Neural cell (in vitro differentiated cells): ENCODE measurements around the gene ITLN2. TPM values are rescaled to one million over a fixed set of nuclear protein-coding genes. Genes with fewer than 3 reads are reported as not detected.
"Not testable (repeated sequence)": the region's sequence is repeated elsewhere in the genome, so short reads cannot be mapped to it uniquely, and the experiment has no call there.

Experiments used
- H2AFZ ChIP-seq: fragments of 200-600, 300-800 bp; sonication (generic), shearing (Covaris generic); 2 replicates; pipeline ENCODE4 v1.6.0; 2014; ENCODE audit warnings: low read depth, mild to moderate bottlenecking, antibody characterized with exemption, low read length, moderate library complexity
- H3F3A ChIP-seq: fragments of 200-600 bp; shearing (Covaris generic); 2 replicates; pipeline ENCODE4 v1.6.1; 2016; ENCODE audit warnings: mild to moderate bottlenecking, moderate library complexity, mixed read lengths, antibody characterized with exemption, low read length; ENCODE audit not compliant: insufficient read depth, poor library complexity, severe bottlenecking
- H3K27ac ChIP-seq: fragments of 200-600, 300-800 bp; sonication (generic), shearing (Covaris generic); 2 replicates; pipeline ENCODE4 v1.5.1; 2014; ENCODE audit warnings: mild to moderate bottlenecking, low read length, moderate library complexity
- H3K27me3 ChIP-seq: fragments of 300-800, 200-600 bp; sonication (generic), shearing (Covaris generic); 2 replicates; pipeline ENCODE4 v1.6.0; 2014; ENCODE audit warnings: mild to moderate bottlenecking, low read depth, low read length, moderate library complexity; ENCODE audit not compliant: insufficient read depth
- H3K36me3 ChIP-seq: fragments of 300-800, 200-600 bp; sonication (generic), shearing (Covaris generic); 2 replicates; pipeline ENCODE4 v1.5.1; 2014; ENCODE audit warnings: mild to moderate bottlenecking, antibody characterized with exemption, low read length, moderate library complexity; ENCODE audit not compliant: insufficient read depth
- H3K4me2 ChIP-seq: fragments of 300-800, 200-600 bp; sonication (generic), shearing (Covaris generic); 2 replicates; pipeline ENCODE4 v1.6.0; 2014; ENCODE audit warnings: mild to moderate bottlenecking, low read length
- H3K4me3 ChIP-seq: fragments of 300-800, 200-600 bp; sonication (generic), shearing (Covaris generic); 2 replicates; pipeline ENCODE4 v1.5.1; 2014; ENCODE audit warnings: mild to moderate bottlenecking, low read length, moderate library complexity
- H3K79me2 ChIP-seq: fragments of 200-600 bp; shearing (Covaris generic); replicated peaks from 2 replicates; pipeline ENCODE4 v1.6.0; 2014; ENCODE audit warnings: mild to moderate bottlenecking, low read length, moderate library complexity; ENCODE audit not compliant: insufficient read depth
- H3K9ac ChIP-seq: fragments of 300-800, 200-600 bp; sonication (generic), shearing (Covaris generic); 2 replicates; pipeline ENCODE4 v1.6.1; 2016; ENCODE audit warnings: mild to moderate bottlenecking, low read length, mixed read lengths
- H3K9me2 ChIP-seq: fragments of 200-600 bp; shearing (Covaris generic); 2 replicates; pipeline ENCODE4 v1.6.1; 2016; ENCODE audit warnings: mild to moderate bottlenecking, low read length, mixed read lengths; ENCODE audit not compliant: insufficient read depth
- H3K9me3 ChIP-seq: fragments of 200-600, 300-800 bp; sonication (generic), shearing (Covaris generic); 2 replicates; pipeline ENCODE4 v1.6.1; 2016; ENCODE audit warnings: mild to moderate bottlenecking, mixed run types, low read length, moderate library complexity, mixed read lengths
- H4K20me1 ChIP-seq: fragments of 200-600 bp; shearing (Covaris generic); 2 replicates; pipeline ENCODE4 v1.6.1; 2016; ENCODE audit warnings: mild to moderate bottlenecking, mixed run types; ENCODE audit not compliant: insufficient read depth
- EP300 ChIP-seq: fragments of 450-650 bp; conservative IDR thresholded peaks from 2 replicates; pipeline ENCODE4 v1.6.1; 2014; ENCODE audit warnings: antibody characterized with exemption, mild to moderate bottlenecking, moderate library complexity; ENCODE audit not compliant: poor library complexity, severe bottlenecking
- EZH2 ChIP-seq: fragments of 200-600, 300-800 bp; shearing (Covaris generic), sonication (generic); IDR thresholded peaks from 2 replicates; pipeline ENCODE4 v1.6.1; 2014; ENCODE audit warnings: antibody characterized with exemption, low read length, borderline replicate concordance, mild to moderate bottlenecking; ENCODE audit not compliant: insufficient read depth, poor library complexity, severe bottlenecking
- MXI1 ChIP-seq: fragments of 450-650 bp; conservative IDR thresholded peaks from 2 replicates; pipeline ENCODE4 v1.6.1; 2014; ENCODE audit warnings: antibody characterized with exemption, mild to moderate bottlenecking; ENCODE audit not compliant: poor library complexity, severe bottlenecking
- POLR2AphosphoS5 ChIP-seq: IDR thresholded peaks from 2 replicates; pipeline ENCODE4 v1.6.1; 2012
- RAD21 ChIP-seq: fragments of 450-650 bp; conservative IDR thresholded peaks from 2 replicates; pipeline ENCODE4 v1.6.1; 2014; ENCODE audit warnings: antibody characterized with exemption, mild to moderate bottlenecking, moderate library complexity
- SMC3 ChIP-seq: fragments of 450-650 bp; conservative IDR thresholded peaks from 2 replicates; pipeline ENCODE4 v1.6.1; 2014; ENCODE audit warnings: antibody characterized with exemption, mild to moderate bottlenecking, moderate library complexity; ENCODE audit not compliant: poor library complexity
- TAF1 ChIP-seq: IDR thresholded peaks from 2 replicates; pipeline ENCODE4 v1.6.1; 2012; ENCODE audit warnings: low read depth
- polyA plus RNA-seq: library from polyadenylated mRNA; depleted of rRNA; stranded (reverse); fragments of >200 nt; gene quantifications from 2 replicates; pipeline ENCODE4 v1.2.3, GENCODE V29; 2014
- TF ChIP-seq, protein P1 (sequence below): IDR thresholded peaks from 2 replicates; pipeline ENCODE4 v1.6.1; 2012; ENCODE audit warnings: borderline replicate concordance
- TF ChIP-seq, protein P2 (sequence below): fragments of 450-650 bp; IDR thresholded peaks from 2 replicates; pipeline ENCODE4 v1.5.1; 2014; ENCODE audit warnings: antibody characterized with exemption, mild to moderate bottlenecking, moderate library complexity; ENCODE audit not compliant: poor library complexity, severe bottlenecking

ITLN2 gene
- polyA plus RNA-seq, 1 donor from 2014 or later = not detected

DNA sequence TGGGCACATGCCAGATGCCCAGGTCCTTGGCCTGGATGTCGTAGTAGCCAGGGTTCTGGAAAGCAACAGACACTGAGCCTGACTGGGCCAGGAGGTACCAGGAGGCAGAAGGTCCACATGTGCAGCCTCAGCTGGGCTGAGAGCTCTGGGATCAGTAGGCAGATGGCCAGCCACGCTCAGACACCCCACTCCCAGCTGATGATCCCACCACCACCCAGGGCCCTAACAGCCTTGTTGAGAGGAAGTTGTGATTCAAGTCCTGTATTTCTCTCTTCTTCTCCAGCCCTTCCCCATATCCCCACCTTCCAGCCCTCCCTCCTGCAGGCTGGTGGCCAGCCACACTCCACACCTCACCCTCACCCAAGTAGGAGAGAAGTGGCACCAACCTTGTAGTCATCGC lies 4.0 kb downstream of the ITLN2 start:
- Histone ChIP-seq H2AFZ (no peak overlapping the region), H3K79me2 (no peaks in the 10 kb centered on the region), H3K9ac (no peak overlapping the region), H3K4me3 (no peak overlapping the region), H3K27ac (no peak overlapping the region), H4K20me1 (no peaks in the 10 kb centered on the region), H3K36me3 (no peaks in the 10 kb centered on the region), H3K27me3 (no peaks in the 10 kb centered on the region), H3F3A (no peaks in the 10 kb centered on the region), H3K9me3 (no peaks in the 10 kb centered on the region), H3K4me2 (no peak overlapping the region), H3K9me2 (no peaks in the 10 kb centered on the region)
- TF ChIP-seq, protein P1, sequence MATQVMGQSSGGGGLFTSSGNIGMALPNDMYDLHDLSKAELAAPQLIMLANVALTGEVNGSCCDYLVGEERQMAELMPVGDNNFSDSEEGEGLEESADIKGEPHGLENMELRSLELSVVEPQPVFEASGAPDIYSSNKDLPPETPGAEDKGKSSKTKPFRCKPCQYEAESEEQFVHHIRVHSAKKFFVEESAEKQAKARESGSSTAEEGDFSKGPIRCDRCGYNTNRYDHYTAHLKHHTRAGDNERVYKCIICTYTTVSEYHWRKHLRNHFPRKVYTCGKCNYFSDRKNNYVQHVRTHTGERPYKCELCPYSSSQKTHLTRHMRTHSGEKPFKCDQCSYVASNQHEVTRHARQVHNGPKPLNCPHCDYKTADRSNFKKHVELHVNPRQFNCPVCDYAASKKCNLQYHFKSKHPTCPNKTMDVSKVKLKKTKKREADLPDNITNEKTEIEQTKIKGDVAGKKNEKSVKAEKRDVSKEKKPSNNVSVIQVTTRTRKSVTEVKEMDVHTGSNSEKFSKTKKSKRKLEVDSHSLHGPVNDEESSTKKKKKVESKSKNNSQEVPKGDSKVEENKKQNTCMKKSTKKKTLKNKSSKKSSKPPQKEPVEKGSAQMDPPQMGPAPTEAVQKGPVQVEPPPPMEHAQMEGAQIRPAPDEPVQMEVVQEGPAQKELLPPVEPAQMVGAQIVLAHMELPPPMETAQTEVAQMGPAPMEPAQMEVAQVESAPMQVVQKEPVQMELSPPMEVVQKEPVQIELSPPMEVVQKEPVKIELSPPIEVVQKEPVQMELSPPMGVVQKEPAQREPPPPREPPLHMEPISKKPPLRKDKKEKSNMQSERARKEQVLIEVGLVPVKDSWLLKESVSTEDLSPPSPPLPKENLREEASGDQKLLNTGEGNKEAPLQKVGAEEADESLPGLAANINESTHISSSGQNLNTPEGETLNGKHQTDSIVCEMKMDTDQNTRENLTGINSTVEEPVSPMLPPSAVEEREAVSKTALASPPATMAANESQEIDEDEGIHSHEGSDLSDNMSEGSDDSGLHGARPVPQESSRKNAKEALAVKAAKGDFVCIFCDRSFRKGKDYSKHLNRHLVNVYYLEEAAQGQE = no peak
- no peak for TF ChIP-seq MXI1
- TF ChIP-seq EZH2 = no peak
- TF ChIP-seq SMC3 = no peak
- TF ChIP-seq EP300 = no peak
- TF ChIP-seq, protein P2, sequence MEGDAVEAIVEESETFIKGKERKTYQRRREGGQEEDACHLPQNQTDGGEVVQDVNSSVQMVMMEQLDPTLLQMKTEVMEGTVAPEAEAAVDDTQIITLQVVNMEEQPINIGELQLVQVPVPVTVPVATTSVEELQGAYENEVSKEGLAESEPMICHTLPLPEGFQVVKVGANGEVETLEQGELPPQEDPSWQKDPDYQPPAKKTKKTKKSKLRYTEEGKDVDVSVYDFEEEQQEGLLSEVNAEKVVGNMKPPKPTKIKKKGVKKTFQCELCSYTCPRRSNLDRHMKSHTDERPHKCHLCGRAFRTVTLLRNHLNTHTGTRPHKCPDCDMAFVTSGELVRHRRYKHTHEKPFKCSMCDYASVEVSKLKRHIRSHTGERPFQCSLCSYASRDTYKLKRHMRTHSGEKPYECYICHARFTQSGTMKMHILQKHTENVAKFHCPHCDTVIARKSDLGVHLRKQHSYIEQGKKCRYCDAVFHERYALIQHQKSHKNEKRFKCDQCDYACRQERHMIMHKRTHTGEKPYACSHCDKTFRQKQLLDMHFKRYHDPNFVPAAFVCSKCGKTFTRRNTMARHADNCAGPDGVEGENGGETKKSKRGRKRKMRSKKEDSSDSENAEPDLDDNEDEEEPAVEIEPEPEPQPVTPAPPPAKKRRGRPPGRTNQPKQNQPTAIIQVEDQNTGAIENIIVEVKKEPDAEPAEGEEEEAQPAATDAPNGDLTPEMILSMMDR = no peak
- no peak for TF ChIP-seq POLR2AphosphoS5
- TF ChIP-seq TAF1 = no peak
- no peak for TF ChIP-seq RAD21

DNA sequence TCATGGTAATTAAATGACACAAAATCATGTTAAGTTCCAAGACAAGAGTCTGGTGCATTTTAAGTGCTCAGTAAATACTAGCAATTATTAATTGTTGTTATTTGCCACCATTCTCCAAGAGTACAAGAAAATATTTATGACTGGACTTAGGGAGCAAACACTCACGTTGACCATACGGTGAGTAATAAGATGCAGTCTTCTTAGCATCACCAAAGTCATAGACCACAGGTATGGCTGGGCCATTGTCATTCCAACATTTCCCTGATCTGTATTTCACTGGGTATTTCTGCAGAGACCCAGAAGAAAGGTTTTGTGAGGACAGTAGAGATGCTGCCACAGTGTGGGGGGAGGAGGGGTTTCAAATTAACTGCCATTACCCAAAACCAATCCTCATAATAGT lies 4.7 kb downstream of the ITLN2 start:
- no peaks in the 10 kb centered on the region for H3K27me3 ChIP-seq
- H3K9ac ChIP-seq = no peak overlapping the region
- no peaks in the 10 kb centered on the region for H3K9me3 ChIP-seq
- H3K4me3 ChIP-seq = no peak overlapping the region
- H3K27ac ChIP-seq = no peak overlapping the region
- TF ChIP-seq, protein P2 = no peak
- TF ChIP-seq MXI1 (no peak), EP300 (no peak), EZH2 (no peak), RAD21 (no peak), SMC3 (no peak), TAF1 (no peak), POLR2AphosphoS5 (no peak)
- TF ChIP-seq, protein P1 = no peak
- no peak overlapping the region for H2AFZ ChIP-seq
- no peaks in the 10 kb centered on the region for H3K36me3 ChIP-seq
- no peaks in the 10 kb centered on the region for H3K9me2 ChIP-seq
- no peak overlapping the region for H3K4me2 ChIP-seq
- no peaks in the 10 kb centered on the region for H3K79me2 ChIP-seq
- no peaks in the 10 kb centered on the region for H3F3A ChIP-seq
- no peaks in the 10 kb centered on the region for H4K20me1 ChIP-seq

DNA sequence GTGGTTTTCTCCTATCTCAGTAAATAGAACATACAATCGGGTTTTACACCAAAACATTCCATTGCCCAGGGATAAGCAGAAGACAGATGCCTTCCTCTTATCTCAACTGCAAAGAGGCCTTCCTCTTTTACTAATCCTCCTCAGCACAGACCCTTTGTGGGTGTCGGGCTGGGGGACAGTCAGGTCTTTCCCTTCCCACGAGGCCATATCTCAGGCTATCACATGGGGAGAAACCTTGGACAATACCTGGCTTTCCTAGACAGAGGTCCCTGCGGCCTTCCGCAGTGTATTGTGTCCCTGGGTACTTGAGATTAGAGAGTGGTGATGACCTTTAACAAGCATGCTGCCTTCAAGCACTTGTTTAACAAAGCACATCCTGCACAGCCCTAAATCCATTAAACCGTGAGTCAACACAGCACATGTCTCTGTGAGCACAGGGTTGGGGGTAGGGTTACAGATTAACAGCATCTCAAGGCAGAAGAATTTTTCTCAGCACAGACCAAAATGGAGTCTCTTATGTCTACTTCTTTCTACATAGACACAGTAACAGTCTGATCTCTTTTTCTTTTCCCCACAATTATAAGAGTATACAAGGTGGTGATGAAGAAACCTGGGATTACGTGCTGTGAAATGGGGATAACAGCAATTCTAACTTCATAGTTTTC lies 5.3 kb downstream of the ITLN2 start:
- not testable (repeated sequence) for H3K9ac ChIP-seq, H3K4me2 ChIP-seq, H3K36me3 ChIP-seq, H2AFZ ChIP-seq, H3K27ac ChIP-seq, H3K9me2 ChIP-seq, H3K4me3 ChIP-seq, H4K20me1 ChIP-seq, H3K27me3 ChIP-seq, H3K9me3 ChIP-seq, H3K79me2 ChIP-seq, H3F3A ChIP-seq
